Activated naive CD4-positive, alpha-beta T cell treated with anti-CD3 and anti-CD28 coated beads, Interleukin-2, amount 50 U/mL, for 72 hours (primary cell): ENCODE results near the gene PUS3. TPM values are rescaled to one million over a fixed set of nuclear protein-coding genes. Genes with fewer than 3 reads are reported as not detected.

Experiments
- ATAC-seq, 2 donors: fragments of 150-1000 bp; cut with Tn5 transposase; 2 replicates each; pipeline ENCODE4 v1.10.0; 2021; ENCODE audit warnings: mild to moderate bottlenecking in 2 of 2, moderate library complexity in 2 of 2
- DNase-seq, 2 donors: peaks; one replicate each; pipeline ENCODE4 v3.0.0; 2021 to 2022; ENCODE audit warnings: low spot score in 2 of 2
- H3K27ac Mint-ChIP-seq, 2 donors: one replicate each; pipeline ENCODE4 v1.8.0; 2022; ENCODE audit warnings: mild to moderate bottlenecking in 2 of 2, mixed read lengths in 2 of 2
- H3K36me3 Mint-ChIP-seq, 2 donors: one replicate each; pipeline ENCODE4 v1.8.0; 2022; ENCODE audit warnings: mixed read lengths in 2 of 2
- H3K9me3 Mint-ChIP-seq, 2 donors: one replicate each; pipeline ENCODE4 v1.8.0; 2022; ENCODE audit warnings: mixed read lengths in 2 of 2
- total RNA-seq, 2 donors: library from RNA; stranded (reverse); gene quantifications; one replicate each; pipeline ENCODE4 v1.2.3, GENCODE V29; 2022

The PUS3 gene
- total RNA-seq = 10 to 100 TPM; 10.2 to 32.2 TPM

GRCh38 chr11:125902927-125903710 is at the start of gene PUS3:
Gene PUS3, minus strand, starts transcription at chr11:125903206. Its CDS starts 6,922 bp downstream, at chr11:125896284.
- H3K36me3 Mint-ChIP-seq = peaks cover 23 to 30% of the 10 kb centered on the region in 2 donors
- peak within 1 kb of the TSS; percentile 94 to 99 for H3K27ac Mint-ChIP-seq
- DNase-seq (peak; percentile 82 to 90), ATAC-seq (peak; percentile 85 to 96)
- H3K9me3 Mint-ChIP-seq = peaks cover 0 to 3% of the 10 kb centered on the region in 2 donors

DNA sequence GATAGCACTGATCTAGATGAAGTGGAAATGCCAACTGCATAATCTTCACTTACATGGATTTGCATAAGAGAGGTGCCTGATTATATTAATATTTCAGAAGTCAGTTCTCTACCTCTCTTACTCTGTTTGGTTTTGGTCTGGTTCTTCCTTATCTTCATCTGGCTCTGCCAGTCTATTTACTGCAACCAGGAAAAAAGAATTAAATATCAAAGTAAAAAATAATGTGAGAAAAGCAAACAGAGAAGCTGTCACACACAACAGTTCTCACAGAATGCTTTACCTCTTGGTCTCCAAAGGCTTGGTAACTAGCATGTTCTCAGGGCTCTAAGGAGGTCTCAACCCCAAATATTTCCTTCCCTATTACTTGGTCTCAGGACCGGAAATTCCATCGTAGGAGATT is 49.6 kb upstream of the PUS3 start:
- H3K9me3 Mint-ChIP-seq = no peaks in the 10 kb centered on the region
- ATAC-seq (no peak), DNase-seq (no peak)
- H3K27ac Mint-ChIP-seq = peak overlapping the region in 1 of 2 donors; percentile 32
- no peaks in the 10 kb centered on the region for H3K36me3 Mint-ChIP-seq

- ATAC-seq = no peak
- Mint-ChIP-seq H3K27ac (peak overlapping the region; percentile 24 to 25), H3K9me3 (no peaks in the 10 kb centered on the region), H3K36me3 (no peaks in the 10 kb centered on the region)
- DNase-seq = peak in 1 of 2 donors; percentile 43
Measured at GRCh38 chr11:125951731-125952130, 48.7 kb upstream of the PUS3 start.

GRCh38 chr11:125950696-125951651 is 48.0 kb upstream of the PUS3 start:
- H3K9me3 Mint-ChIP-seq = no peaks in the 10 kb centered on the region
- DNase-seq (peak in 1 of 2 donors; percentile 44), ATAC-seq (no peak)
- H3K36me3 Mint-ChIP-seq = no peaks in the 10 kb centered on the region
- H3K27ac Mint-ChIP-seq = peak overlapping the region in 1 of 2 donors; percentile 25

- ATAC-seq (no peak), DNase-seq (peak in 1 of 2 donors; percentile 26)
- Mint-ChIP-seq H3K27ac (no peak overlapping the region), H3K9me3 (no peaks in the 10 kb centered on the region), H3K36me3 (no peaks in the 10 kb centered on the region)
Measured at GRCh38 chr11:125950178-125950490, 47.1 kb upstream of the PUS3 start.

DNA sequence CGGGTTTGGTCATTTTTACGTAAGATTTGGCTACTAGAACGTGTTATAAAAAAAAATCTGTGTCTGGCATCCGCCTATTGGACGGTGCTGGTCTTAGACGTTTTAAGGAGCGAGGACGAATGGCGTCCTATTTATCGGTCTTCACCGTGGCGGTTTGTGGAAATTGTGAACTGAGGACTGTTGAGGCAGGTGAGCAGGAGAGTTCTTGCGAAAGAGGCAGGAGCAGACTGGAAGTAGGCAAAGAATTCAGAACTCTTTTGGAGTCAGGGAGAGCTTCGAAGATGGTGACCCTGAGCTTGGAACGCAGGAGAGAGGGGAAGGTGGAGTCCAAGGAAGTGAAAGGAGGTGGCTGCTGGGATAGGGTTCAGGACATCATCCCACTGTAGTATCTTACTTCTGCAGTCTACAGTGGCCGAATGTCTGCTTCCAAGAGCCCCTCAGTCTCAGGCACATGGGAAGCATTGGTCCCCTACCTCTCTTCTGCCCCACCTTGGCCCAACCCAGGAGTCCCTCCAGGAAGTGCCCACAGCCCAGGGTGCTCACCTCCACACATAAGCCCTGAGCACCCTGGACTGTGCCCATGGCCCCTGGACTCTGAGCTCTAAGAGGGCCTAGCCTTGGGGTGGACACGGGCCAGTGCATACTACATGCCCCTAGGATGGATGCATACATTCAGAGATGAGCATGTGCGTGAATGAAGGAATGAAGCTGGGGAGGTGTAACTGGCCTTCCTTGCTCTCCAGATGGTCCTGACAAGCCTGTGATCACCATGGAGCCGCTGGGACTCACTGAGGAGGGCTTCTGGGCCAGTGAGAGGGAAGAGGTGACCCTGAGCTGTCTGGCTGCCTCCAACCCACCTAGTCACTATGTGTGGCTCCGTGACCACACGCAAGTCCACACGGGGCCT is 46.5 kb upstream of the PUS3 start:
- ATAC-seq = no peak
- H3K36me3 Mint-ChIP-seq = no peaks in the 10 kb centered on the region
- H3K27ac Mint-ChIP-seq = no peak overlapping the region
- DNase-seq = peak in 1 of 2 donors; percentile 33
- H3K9me3 Mint-ChIP-seq = no peaks in the 10 kb centered on the region

DNA sequence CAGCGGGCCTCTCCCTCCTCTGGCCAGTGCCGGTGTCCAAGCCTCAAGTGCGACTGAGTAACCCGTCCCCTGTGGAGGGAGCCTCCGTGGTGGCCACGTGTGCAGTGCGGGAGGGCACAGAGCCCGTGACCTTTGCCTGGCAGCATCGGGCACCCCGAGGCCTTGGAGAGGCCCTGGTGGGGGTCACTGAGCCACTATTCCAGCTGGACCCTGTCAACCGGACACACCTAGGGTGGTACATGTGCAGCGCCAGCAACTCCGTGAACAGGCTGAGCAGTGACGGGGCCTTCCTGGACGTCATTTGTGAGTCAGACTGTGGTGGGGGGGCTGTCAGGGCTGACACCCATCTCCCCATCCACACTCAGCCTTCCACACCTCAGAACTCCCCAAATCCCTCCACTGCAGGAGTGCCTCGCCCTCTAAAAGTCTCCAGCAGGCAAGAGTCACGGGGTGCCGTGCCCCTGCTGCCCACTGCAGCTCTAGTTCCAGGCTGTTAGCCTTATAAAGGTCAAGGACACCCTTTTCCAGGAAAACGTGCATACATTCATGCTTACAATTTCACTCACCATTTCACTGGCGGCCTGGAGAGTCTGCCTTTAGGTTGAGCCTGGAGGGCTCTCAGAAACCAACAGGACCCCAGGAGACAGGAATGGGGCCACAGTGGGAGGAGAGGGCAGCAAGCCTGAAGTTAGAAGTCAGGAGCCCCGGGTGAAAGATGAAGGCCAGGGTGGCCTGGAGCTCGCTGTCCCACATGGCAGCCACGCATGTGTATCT is 45.5 kb upstream of the PUS3 start:
- Mint-ChIP-seq H3K36me3 (no peaks in the 10 kb centered on the region), H3K9me3 (no peaks in the 10 kb centered on the region), H3K27ac (no peak overlapping the region)
- DNase-seq = peak in 1 of 2 donors; percentile 33
- ATAC-seq = no peak

- no peak for ATAC-seq
- H3K36me3 Mint-ChIP-seq = no peaks in the 10 kb centered on the region
- H3K9me3 Mint-ChIP-seq = no peaks in the 10 kb centered on the region
- peak overlapping the region in 1 of 2 donors; percentile 24 for H3K27ac Mint-ChIP-seq
- DNase-seq = peak in 1 of 2 donors; percentile 43
Measured at GRCh38 chr11:125947419-125948277, 44.6 kb upstream of the PUS3 start.

- ATAC-seq = no peak
- H3K36me3 Mint-ChIP-seq = no peaks in the 10 kb centered on the region
- no peak overlapping the region for H3K27ac Mint-ChIP-seq
- DNase-seq = peak in 1 of 2 donors; percentile 46
- no peaks in the 10 kb centered on the region for H3K9me3 Mint-ChIP-seq
Measured at GRCh38 chr11:125946712-125947418, 43.9 kb upstream of the PUS3 start.

- peak in 1 of 2 donors; percentile 39 for DNase-seq
- H3K27ac Mint-ChIP-seq = no peak within 1 kb of the TSS
- no peaks in the 10 kb centered on the region for H3K36me3 Mint-ChIP-seq
- H3K9me3 Mint-ChIP-seq = no peaks in the 10 kb centered on the region
- no peak for ATAC-seq
Measured at GRCh38 chr11:125945797-125946520, 43.0 kb upstream of the PUS3 start, which contains the start of gene VSIG10L2. Gene VSIG10L2, plus strand, starts transcription at chr11:125946044. Its CDS starts 12 bp downstream, at chr11:125946056.

DNA sequence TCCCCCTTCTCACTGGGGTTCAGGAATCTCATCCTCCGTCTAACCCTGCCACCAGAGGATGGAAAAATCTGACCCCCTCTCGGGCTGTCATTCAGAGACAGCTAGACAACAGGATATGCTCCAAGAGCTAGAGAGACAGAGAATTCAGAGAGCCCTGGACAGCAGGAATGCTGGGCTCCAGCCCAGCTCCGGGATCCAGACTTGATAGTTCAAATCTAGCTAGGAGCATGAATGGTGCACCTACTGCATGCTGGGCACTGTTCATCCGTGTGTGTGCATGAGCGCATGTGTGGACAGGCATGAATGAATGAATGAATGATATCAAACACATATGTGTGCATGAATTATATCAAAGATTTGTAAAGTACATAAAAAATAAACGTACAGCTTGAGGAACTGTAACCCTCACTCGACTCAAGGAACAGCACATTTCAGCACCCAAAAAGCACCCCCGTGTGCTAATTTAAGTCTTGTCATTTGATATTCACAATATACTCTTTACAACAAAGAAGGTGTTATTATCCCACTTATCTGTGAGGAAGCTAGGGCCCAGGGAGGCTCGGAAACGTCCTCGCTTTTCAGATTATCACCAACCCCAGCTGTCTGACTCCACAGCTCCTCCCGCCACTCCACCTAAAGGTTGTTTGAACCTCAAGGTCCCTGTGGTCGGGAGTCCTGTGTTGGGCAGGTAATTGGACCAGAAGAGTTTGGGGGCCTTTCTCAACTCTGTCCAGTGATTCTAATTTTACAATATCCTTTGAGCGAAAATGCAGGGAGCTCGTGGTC is 42.2 kb upstream of the PUS3 start:
- ATAC-seq (no peak), DNase-seq (peak in 1 of 2 donors; percentile 14)
- Mint-ChIP-seq H3K9me3 (no peaks in the 10 kb centered on the region), H3K27ac (no peak overlapping the region), H3K36me3 (no peaks in the 10 kb centered on the region)

DNA sequence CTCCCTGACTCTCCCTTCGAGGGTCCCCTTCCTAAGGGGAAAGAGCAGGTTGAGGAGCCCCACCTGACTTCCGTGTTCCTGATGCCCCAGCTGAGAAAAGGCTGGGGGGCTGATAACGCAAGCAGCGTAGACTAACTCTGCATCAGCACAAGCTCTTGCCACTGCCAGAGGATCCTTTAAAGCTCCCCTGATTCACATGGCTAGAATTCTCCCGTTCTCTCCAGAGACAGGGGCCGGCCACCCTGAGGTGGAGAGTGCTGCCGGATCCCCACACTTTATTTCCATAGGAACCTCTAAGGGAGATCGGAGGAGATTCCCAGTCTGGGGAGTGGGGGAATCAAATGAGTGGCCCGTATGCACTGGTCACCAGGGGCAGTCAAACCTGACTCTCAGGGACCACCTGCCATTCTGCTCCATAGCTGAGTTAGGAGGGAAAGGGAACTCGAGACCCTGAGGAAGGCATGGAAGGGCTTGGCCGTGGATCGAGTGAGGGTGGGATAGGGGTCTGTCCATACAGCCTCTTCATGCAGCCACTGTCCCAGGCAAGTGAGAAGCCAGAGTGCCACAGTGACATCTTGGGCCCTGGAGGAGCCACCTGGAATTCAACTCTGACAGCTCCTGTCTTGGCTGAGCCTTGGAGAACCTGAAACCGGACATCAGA is 41.5 kb upstream of the PUS3 start:
- DNase-seq (peak in 1 of 2 donors; percentile 30), ATAC-seq (no peak)
- no peaks in the 10 kb centered on the region for H3K36me3 Mint-ChIP-seq
- H3K27ac Mint-ChIP-seq = peak overlapping the region in 1 of 2 donors; percentile 56
- H3K9me3 Mint-ChIP-seq = no peaks in the 10 kb centered on the region
